GM19372 (cell line): ENCODE results near the gene MT4.

ENCODE experiments used
- ATAC-seq: cut with Tn5 transposase; IDR thresholded peaks from one replicate; pipeline ENCODE4 v1.9.1; 2021; ENCODE audit warnings: mild to moderate bottlenecking, low read depth, moderate library complexity; ENCODE audit not compliant: unreplicated experiment

Gene MT4

DNA sequence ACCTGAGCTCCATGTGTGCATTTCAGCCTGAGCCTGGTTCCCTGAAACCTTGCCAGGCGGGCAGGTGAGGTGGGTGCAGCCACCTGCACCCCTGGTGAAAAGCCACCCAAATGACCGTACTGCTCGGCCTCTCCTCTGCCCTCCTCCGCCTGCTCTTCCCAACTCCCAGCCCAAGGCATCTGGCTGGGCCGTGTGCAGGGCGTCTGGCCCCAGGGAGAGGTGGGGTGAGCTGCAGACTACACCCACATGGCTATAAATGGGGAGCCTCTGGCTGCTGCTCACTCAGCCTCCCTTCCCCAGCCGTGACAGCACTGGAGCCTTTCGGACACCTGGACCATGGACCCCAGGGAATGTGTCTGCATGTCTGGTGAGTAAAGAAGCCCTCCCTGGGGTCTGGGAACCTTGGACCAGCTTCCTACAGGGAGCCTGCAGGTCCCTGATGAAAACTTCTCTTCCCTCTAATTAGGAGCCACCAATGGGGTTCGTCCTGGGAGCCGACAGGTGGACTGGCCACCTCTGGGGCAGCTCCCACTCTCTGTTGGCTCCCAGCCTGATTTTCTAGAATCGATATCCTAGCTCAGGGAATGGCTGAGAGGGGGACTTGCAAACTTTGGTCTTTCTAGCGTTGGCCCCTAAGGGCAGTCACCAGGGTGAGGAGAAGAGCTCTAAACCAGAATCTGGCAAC is at the start of gene MT4:
MT4 (plus strand) TSS at position 281 of the 685 bp plus-strand sequence; CDS start at position 337, 56 bp downstream.
- ATAC-seq: no peak

DNA sequence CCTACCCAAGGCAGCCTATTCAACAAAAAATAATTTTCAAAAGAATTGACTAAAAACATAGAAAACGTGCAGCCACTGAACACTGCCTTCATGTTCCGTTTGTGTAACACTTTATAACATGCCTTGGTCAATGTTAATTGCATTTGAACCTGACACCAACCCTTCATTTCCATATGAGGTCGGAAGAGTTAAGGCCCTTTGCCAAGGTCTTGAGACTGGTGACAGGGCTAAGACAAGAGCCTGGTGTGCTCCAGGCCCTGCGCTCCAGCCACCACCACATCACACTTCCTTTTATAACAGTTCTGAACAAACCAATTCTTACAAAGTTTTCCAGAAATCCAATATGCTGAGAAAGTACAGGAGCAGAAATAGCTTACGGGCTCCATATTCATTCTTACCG is 49.2 kb upstream of the MT4 start:
- ATAC-seq: no peak

DNA sequence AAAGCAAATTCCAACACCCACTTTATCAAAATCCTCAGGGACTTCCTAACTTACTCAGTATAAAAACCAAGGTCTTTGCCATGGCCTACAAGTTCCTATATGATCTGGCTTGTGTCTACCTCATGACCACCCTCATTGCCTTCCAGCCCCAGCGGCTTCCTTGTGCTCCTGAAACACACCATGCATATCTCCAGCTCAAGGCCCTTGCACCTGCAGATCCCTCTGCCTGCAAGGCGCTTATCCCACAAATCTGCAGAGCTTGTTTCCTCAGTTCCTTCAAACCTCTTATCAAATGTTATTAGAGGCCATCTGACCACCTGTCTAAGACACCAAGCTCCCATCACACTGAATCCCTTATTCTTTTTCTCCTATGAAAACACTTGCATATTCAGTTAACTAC is 47.7 kb upstream of the MT4 start:
- no peak for ATAC-seq

- no peak for ATAC-seq
Measured at GRCh38 chr16:56518425-56518824, 46.4 kb upstream of the MT4 start.

- ATAC-seq: peak; percentile 91
Measured at GRCh38 chr16:56519459-56520250, 45.2 kb upstream of the MT4 start, which contains the start of gene BBS2. Gene BBS2 (minus strand): TSS chr16:56520024. CDS start chr16:56519862, 162 bp downstream.

DNA sequence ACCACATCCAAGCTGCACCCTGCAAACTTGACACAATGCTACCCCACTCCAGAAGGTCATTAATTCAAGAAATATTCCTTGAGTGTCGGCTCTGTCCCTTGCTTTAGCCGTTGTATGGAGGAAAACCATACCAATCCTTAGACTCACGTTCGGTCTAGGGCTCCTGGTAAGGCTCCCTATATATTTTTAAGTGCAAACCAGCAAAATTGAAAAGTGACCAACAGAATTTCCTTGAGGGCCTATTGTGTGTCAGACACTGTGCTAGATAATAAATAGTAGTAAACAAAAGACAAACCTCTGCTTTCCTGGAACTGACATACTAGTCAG is 44.7 kb upstream of the MT4 start:
- ATAC-seq: no peak

DNA sequence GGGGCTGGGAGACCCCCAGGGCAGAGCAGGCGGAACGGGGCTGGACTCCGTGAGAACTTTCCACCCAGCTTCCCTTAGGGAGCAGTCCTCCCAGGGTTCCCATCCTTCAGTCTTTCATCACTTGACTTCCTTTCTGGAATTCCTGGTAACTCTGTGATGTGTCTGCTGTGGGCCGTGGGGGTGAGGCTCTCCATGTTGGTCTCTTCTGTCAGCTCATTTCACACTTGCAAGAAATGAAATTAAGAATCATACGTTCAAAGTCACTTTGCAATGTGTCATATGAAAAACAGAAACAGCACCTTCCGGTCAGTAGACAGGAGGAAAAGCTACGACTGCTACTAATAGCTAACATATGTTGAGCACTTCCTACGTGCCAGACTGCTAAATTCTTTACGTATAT is 39.6 kb upstream of the MT4 start:
- ATAC-seq: no peak

GRCh38 chr16:56530872-56531271 is 34.0 kb upstream of the MT4 start:
- ATAC-seq: no peak

DNA sequence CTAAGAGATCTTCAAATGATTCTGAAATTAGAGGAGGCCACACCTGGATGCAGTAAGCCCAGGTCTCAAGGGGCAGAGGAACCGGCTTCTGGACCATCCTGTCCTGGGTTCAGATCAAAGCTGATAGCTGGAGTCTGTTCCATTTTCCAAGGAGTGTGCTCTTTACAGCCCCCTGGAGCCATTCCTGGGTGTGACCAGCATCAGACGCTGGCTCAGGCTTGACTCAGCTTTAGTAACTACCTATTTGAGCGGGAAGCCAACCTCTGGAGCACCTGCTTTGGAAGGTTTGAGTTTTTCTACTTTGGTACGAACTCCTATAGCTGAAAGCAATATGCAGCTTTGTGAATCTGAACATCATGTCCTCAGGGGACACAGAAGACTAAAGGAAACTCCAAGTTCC is 32.2 kb upstream of the MT4 start:
- ATAC-seq: no peak

GRCh38 chr16:56534847-56535383 is 30.0 kb upstream of the MT4 start:
- no peak for ATAC-seq

- ATAC-seq: no peak
Measured at GRCh38 chr16:56538331-56538730, 26.5 kb upstream of the MT4 start.

DNA sequence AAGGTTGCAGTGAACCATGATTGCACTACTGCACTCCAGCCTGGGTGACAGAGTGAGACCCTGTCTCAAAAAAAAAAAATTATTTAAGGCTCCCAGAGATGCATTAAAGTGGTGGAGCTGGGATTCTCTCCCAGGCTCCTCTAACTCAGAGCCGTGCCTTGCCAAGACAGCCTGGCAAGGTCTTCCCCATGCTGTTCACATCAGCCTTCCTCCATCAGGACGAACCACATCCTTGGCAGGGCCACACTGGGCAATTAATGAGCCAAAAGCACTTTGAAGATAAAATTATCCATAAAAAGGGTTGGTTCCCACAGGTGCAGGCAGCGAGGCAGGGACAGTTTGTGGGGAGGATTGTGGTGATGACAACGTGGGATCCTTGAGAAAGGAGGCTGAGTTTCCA is 25.2 kb upstream of the MT4 start:
- no peak for ATAC-seq

GRCh38 chr16:56542039-56542438 is 22.8 kb upstream of the MT4 start:
- ATAC-seq: no peak

- ATAC-seq: no peak
Measured at GRCh38 chr16:56547120-56547948, 17.5 kb upstream of the MT4 start.

GRCh38 chr16:56547949-56548567 is 16.8 kb upstream of the MT4 start:
- ATAC-seq: no peak

- no peak for ATAC-seq
Measured at GRCh38 chr16:56549161-56549560, 15.7 kb upstream of the MT4 start.

DNA sequence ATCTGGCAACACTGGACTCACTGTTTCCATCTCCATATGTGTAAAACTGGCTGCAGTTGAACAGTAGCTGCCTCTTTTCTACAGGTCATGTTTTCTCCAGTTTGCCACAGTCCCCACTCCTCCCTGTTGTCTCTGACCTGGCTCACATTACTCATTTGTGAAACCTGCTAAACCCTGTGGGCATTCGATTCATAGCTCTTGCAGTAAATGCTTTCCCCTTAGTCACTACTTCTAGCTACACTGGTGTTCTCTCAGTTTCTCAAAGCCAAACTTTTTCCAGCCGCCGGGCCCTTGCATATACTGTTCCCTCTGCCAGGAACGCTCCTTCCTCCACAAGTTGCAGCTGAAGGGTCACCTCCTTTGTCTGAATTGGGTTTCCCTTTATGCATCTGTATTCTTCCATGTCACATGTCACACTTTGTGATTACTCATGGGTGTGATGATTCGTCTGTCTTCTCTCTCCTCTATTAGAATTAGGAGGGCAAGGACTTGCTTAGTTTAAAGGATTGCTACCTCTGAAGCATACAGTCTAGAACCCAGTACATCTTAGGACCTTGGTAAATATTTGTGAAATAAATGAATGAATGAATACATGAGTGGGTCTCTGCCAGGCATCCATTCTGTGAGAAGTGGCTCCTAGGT is 15.0 kb upstream of the MT4 start:
- no peak for ATAC-seq

DNA sequence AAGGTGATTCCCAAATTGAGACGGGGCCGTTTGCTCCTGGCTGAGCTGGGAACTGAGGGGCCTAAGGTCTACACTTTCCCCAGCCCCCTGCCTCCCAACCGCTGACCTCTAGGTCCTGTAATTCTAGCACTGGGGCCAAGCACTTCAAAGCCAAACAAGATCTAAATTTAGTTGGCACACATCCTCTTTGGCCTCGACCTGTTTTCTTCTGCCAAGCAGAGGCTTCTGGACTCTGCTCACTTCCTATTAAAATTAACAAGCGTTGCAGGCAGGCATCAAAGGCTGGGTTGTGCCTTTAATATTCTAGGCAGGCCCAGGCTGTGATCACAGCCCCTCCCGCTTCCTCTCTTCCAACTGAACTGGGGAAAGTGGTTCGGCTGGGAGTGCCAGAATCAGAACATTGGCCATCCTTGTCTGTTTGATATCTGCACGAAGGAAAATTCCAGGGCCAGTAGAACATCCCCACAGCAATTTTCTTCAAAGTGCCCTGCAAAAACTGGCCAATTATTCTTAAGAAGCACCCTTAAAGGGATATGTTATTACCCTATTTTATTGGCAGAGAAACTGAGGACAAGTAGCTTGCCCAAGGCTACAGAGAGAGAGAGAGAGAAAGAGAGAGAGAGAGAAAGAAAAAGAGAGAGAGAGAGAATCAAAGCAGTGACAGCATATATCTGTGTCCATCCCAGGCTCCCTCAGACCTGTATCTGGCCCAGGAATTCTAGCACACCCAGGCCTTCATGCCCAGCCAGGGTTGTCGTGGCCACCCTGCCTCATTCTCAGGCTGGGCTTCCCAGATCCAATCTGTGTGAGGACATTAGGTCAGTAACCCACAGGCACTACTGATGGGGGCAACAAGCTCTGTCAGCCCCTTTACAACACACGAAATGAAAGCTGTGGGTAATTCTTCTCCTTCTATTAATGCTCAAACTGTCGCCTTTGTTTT is 12.8 kb upstream of the MT4 start:
- ATAC-seq: no peak

DNA sequence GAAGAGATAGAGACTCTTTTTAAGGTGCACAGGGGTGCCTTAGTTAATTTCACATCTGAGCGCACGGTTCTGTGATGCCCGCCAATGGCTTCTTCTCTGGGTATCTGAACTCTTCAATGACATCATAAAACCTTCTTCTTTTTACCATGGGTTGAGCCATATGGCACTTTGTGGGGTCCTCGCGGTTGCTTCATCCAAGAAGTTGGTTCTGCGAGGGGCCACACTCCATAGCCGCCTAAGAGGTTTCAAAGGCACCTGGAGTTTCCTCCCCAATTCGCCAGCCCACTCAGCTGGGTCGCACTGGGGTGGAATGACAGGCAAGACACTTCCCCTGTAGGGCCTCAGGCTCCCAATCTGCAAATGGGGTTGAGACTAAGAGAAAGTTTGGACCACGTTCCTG is 10.4 kb upstream of the MT4 start:
- no peak for ATAC-seq
